Central memory CD8-positive, alpha-beta T cell (primary cell): ENCODE data around the gene DKK2.

ENCODE experiments used
- ATAC-seq: fragments of 150-1000 bp; cut with Tn5 transposase; replicated peaks from 2 replicates; pipeline ENCODE4 v1.10.0; 2022; ENCODE audit warnings: mild to moderate bottlenecking, moderate FRiP score, moderate number of reproducible peaks; ENCODE audit not compliant: poor library complexity, severe bottlenecking; ENCODE audit errors: extremely low read depth
- DNase-seq, 2 donors: peaks; one replicate each; pipeline ENCODE4 v3.0.0; 2021; ENCODE audit warnings: low spot score in 2 of 2
- H3K27ac Mint-ChIP-seq: one replicate; pipeline ENCODE4 v1.8.0; 2022; ENCODE audit warnings: low read depth, mild to moderate bottlenecking, moderate library complexity, mixed read lengths
- H3K27me3 Mint-ChIP-seq: one replicate; pipeline ENCODE4 v1.8.0; 2022; ENCODE audit warnings: mixed read lengths
- H3K36me3 Mint-ChIP-seq: one replicate; pipeline ENCODE4 v1.8.0; 2022; ENCODE audit warnings: mild to moderate bottlenecking, moderate library complexity, mixed read lengths; ENCODE audit not compliant: insufficient read depth
- H3K4me1 Mint-ChIP-seq: one replicate; pipeline ENCODE4 v1.8.0; 2022; ENCODE audit warnings: mixed read lengths
- H3K4me3 Mint-ChIP-seq: one replicate; pipeline ENCODE4 v1.8.0; 2022; ENCODE audit warnings: mild to moderate bottlenecking, moderate library complexity, mixed read lengths
- H3K9me3 Mint-ChIP-seq: one replicate; pipeline ENCODE4 v1.8.0; 2022; ENCODE audit warnings: mixed read lengths

The DKK2 gene

GRCh38 chr4:107044170-107044569 is 8.1 kb upstream of the DKK2 start:
- H3K4me3 Mint-ChIP-seq = no peak overlapping the region
- H3K9me3 Mint-ChIP-seq = no peaks in the 10 kb centered on the region
- H3K4me1 Mint-ChIP-seq = no peaks in the 10 kb centered on the region
- H3K36me3 Mint-ChIP-seq = no peaks in the 10 kb centered on the region
- H3K27me3 Mint-ChIP-seq = peaks cover under 1% of the 10 kb centered on the region
- H3K27ac Mint-ChIP-seq = no peak overlapping the region
- DNase-seq = no peak
- no peak for ATAC-seq

- no peaks in the 10 kb centered on the region for H3K9me3 Mint-ChIP-seq
- DNase-seq (no peak), ATAC-seq (no peak)
- peaks cover 19% of the 10 kb centered on the region for H3K4me1 Mint-ChIP-seq
- peaks cover 2% of the 10 kb centered on the region for H3K36me3 Mint-ChIP-seq
- H3K27ac Mint-ChIP-seq = no peak overlapping the region
- H3K27me3 Mint-ChIP-seq = peaks cover 59% of the 10 kb centered on the region
- no peak overlapping the region for H3K4me3 Mint-ChIP-seq
Measured at GRCh38 chr4:107037199-107037584, 1.1 kb upstream of the DKK2 start.

- Mint-ChIP-seq H3K27me3 (peaks cover 59% of the 10 kb centered on the region), H3K27ac (no peak overlapping the region), H3K4me1 (peaks cover 19% of the 10 kb centered on the region), H3K36me3 (peaks cover 2% of the 10 kb centered on the region), H3K4me3 (peak overlapping the region; percentile 74), H3K9me3 (no peaks in the 10 kb centered on the region)
- ATAC-seq = no peak
- DNase-seq = no peak
Measured at GRCh38 chr4:107036584-107037198, 578 bp upstream of the DKK2 start.

- H3K4me1 Mint-ChIP-seq = peaks cover 19% of the 10 kb centered on the region
- no peak for ATAC-seq
- no peak for DNase-seq
- H3K9me3 Mint-ChIP-seq = no peaks in the 10 kb centered on the region
- H3K27me3 Mint-ChIP-seq = peaks cover 59% of the 10 kb centered on the region
- peak overlapping the region; percentile 74 for H3K4me3 Mint-ChIP-seq
- H3K36me3 Mint-ChIP-seq = peaks cover 2% of the 10 kb centered on the region
- H3K27ac Mint-ChIP-seq = no peak overlapping the region
Measured at GRCh38 chr4:107034996-107035818, 906 bp downstream of the DKK2 start.

- Mint-ChIP-seq H3K4me3 (peak overlapping the region; percentile 74), H3K27ac (no peak overlapping the region), H3K4me1 (peaks cover 19% of the 10 kb centered on the region), H3K9me3 (no peaks in the 10 kb centered on the region), H3K36me3 (peaks cover 2% of the 10 kb centered on the region), H3K27me3 (peaks cover 59% of the 10 kb centered on the region)
- peak; percentile 19 for ATAC-seq
- DNase-seq = no peak
Measured at GRCh38 chr4:107034091-107034995, 1.8 kb downstream of the DKK2 start.

- Mint-ChIP-seq H3K4me3 (no peak overlapping the region), H3K27ac (no peak overlapping the region), H3K27me3 (no peaks in the 10 kb centered on the region), H3K36me3 (no peaks in the 10 kb centered on the region), H3K9me3 (peaks cover 5% of the 10 kb centered on the region), H3K4me1 (no peaks in the 10 kb centered on the region)
- ATAC-seq (no peak), DNase-seq (no peak)
Measured at GRCh38 chr4:107027379-107027778, 8.7 kb downstream of the DKK2 start.

- Mint-ChIP-seq H3K27me3 (no peaks in the 10 kb centered on the region), H3K9me3 (peaks cover 12% of the 10 kb centered on the region), H3K27ac (no peak overlapping the region), H3K4me3 (no peak overlapping the region), H3K36me3 (no peaks in the 10 kb centered on the region), H3K4me1 (no peaks in the 10 kb centered on the region)
- DNase-seq = no peak
- ATAC-seq = no peak
Measured at GRCh38 chr4:107018344-107018735, 17.8 kb downstream of the DKK2 start.

- no peak overlapping the region for H3K4me3 Mint-ChIP-seq
- ATAC-seq = no peak
Measured at GRCh38 chr4:107017443-107018343, 18.4 kb downstream of the DKK2 start.

GRCh38 chr4:107011312-107011711 is 24.8 kb downstream of the DKK2 start:
- H3K36me3 Mint-ChIP-seq = no peaks in the 10 kb centered on the region

More at GRCh38 chr4:107017443-107018343, 18.4 kb downstream of the DKK2 start:
- Mint-ChIP-seq H3K9me3 (peaks cover 12% of the 10 kb centered on the region), H3K36me3 (no peaks in the 10 kb centered on the region), H3K27ac (no peak overlapping the region), H3K4me1 (no peaks in the 10 kb centered on the region), H3K27me3 (no peaks in the 10 kb centered on the region)
- DNase-seq = no peak

GRCh38 chr4:107009196-107009968 is 26.7 kb downstream of the DKK2 start:
- Mint-ChIP-seq H3K27ac (no peak overlapping the region), H3K4me3 (no peak overlapping the region), H3K9me3 (peaks cover 7% of the 10 kb centered on the region), H3K4me1 (no peaks in the 10 kb centered on the region), H3K36me3 (no peaks in the 10 kb centered on the region), H3K27me3 (no peaks in the 10 kb centered on the region)
- ATAC-seq (no peak), DNase-seq (no peak)

More at GRCh38 chr4:107011312-107011711, 24.8 kb downstream of the DKK2 start:
- H3K9me3 Mint-ChIP-seq = peaks cover 7% of the 10 kb centered on the region
- no peaks in the 10 kb centered on the region for H3K4me1 Mint-ChIP-seq
- ATAC-seq (no peak), DNase-seq (no peak)
- H3K27ac Mint-ChIP-seq = no peak overlapping the region
- H3K27me3 Mint-ChIP-seq = no peaks in the 10 kb centered on the region
- no peak overlapping the region for H3K4me3 Mint-ChIP-seq

GRCh38 chr4:107008115-107008514 is 28.0 kb downstream of the DKK2 start:
- H3K4me1 Mint-ChIP-seq = no peaks in the 10 kb centered on the region
- no peak for DNase-seq
- ATAC-seq = no peak
- peaks cover 4% of the 10 kb centered on the region for H3K9me3 Mint-ChIP-seq
- no peaks in the 10 kb centered on the region for H3K27me3 Mint-ChIP-seq
- H3K36me3 Mint-ChIP-seq = no peaks in the 10 kb centered on the region
- H3K27ac Mint-ChIP-seq = no peak overlapping the region
- H3K4me3 Mint-ChIP-seq = no peak overlapping the region
